Thyroid gland (tissue), 4 donors: ENCODE measurements around the gene TRIP4. TPM values are rescaled to one million over a fixed set of nuclear protein-coding genes. Genes with fewer than 3 reads are reported as not detected.

Experiments used
- DNase-seq, 2 donors: peaks; one replicate each; pipeline ENCODE4 v3.0.0-alpha.2; 2019
- H3K27ac ChIP-seq, 3 donors: fragments of 200-600 bp; sonication (generic); 1 replicate in 2 of 3; 2 replicates in 1 of 3; pipeline ENCODE4 v1.5.1; 2016 to 2019; ENCODE audit warnings: mild to moderate bottlenecking in 1 of 3, moderate library complexity in 1 of 3
- H3K27me3 ChIP-seq: fragments of 200-600 bp; sonication (generic); one replicate; pipeline ENCODE4 v1.5.1; 2019
- H3K36me3 ChIP-seq, 2 donors: fragments of 200-600 bp; sonication (generic); one replicate each; pipeline ENCODE4 v1.5.1; 2016 to 2019
- H3K4me1 ChIP-seq, 2 donors: fragments of 200-600 bp; sonication (generic); one replicate each; pipeline ENCODE4 v1.5.1; 2017 to 2019
- H3K4me3 ChIP-seq, 3 donors: fragments of 200-600 bp; sonication (generic); replicated peaks in 1 of 3; 1 replicate in 2 of 3; 2 replicates in 1 of 3; pipeline ENCODE4 v1.5.1; 2016; ENCODE audit warnings: mild to moderate bottlenecking in 1 of 3
- H3K9me3 ChIP-seq: fragments of 200-600 bp; sonication (generic); one replicate; pipeline ENCODE4 v1.5.1; 2017
- POLR2A ChIP-seq, 2 donors: fragments of 450-650 bp; IDR thresholded peaks; one replicate each; pipeline ENCODE4 v1.6.1; 2017; ENCODE audit warnings: antibody characterized with exemption in 2 of 2, mild to moderate bottlenecking in 2 of 2, moderate library complexity in 1 of 2
- WGBS, 2 donors: methylation state at CpG; one replicate each; pipeline ENCODE4 v1.1.5; 2017; 5-methylcytosine and 5-hydroxymethylcytosine counted together
- intact Hi-C: fragments of 100-400 bp; cut with DNase I; formaldehyde crosslinking; loops from one replicate; pipeline ENCODE4 v1.15.1; 2023
- total RNA-seq, 4 donors: library from RNA; depleted of rRNA; stranded (reverse); fragments of >200 nt; gene quantifications; one replicate each; pipeline ENCODE4 v1.2.3, GENCODE V29; 2016
- TF ChIP-seq, protein P1 (sequence below), 6 experiments: fragments of 200-600 bp in 3 of 6; fragments of 450-650 bp in 3 of 6; sonication (generic) in 3 of 6; IDR thresholded peaks; one replicate each; pipeline ENCODE4 v1.5.1; 2016 to 2019; ENCODE audit warnings: antibody characterized with exemption in 6 of 6, mild to moderate bottlenecking in 2 of 6, inconsistent platforms in 1 of 6, moderate library complexity in 1 of 6

TRIP4 gene
- total RNA-seq, 4 donors from 2014 or later: 13.7 to 39.6 (median 21.7) TPM

DNA sequence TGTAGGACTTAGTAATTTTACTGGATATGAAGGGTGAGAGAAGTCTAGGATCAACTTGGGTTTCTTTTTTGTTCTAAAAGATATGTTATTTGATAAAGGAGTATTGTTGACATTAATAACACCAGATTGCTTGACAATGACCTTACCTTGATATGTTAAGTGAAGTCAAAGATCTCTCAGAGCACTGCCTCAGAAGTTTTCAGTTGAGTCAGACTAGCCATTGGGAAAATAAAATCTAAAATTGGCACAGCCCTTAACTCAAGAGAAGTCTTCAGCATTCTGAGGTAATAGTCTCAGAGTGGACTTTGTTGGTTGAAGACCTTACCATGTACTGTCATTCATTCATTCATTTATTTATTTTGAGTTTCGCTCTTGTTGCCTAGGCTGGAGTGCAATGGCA lies 50.3 kb downstream of the TRIP4 start:
- no peak overlapping the region for H3K4me3 ChIP-seq
- WGBS, 2 donors: 100% methylated on average over 1 of the region's 1 CpG
- no peak for TF ChIP-seq POLR2A (IDR thresholded peaks at IDR 0.05)
- TF ChIP-seq, protein P1, sequence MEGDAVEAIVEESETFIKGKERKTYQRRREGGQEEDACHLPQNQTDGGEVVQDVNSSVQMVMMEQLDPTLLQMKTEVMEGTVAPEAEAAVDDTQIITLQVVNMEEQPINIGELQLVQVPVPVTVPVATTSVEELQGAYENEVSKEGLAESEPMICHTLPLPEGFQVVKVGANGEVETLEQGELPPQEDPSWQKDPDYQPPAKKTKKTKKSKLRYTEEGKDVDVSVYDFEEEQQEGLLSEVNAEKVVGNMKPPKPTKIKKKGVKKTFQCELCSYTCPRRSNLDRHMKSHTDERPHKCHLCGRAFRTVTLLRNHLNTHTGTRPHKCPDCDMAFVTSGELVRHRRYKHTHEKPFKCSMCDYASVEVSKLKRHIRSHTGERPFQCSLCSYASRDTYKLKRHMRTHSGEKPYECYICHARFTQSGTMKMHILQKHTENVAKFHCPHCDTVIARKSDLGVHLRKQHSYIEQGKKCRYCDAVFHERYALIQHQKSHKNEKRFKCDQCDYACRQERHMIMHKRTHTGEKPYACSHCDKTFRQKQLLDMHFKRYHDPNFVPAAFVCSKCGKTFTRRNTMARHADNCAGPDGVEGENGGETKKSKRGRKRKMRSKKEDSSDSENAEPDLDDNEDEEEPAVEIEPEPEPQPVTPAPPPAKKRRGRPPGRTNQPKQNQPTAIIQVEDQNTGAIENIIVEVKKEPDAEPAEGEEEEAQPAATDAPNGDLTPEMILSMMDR (IDR thresholded peaks at IDR 0.05): no peak
- no peaks in the 10 kb centered on the region for H3K36me3 ChIP-seq
- H3K27ac ChIP-seq: no peak overlapping the region
- no peaks in the 10 kb centered on the region for H3K9me3 ChIP-seq
- no peak for DNase-seq
- H3K4me1 ChIP-seq: no peaks in the 10 kb centered on the region
- no peaks in the 10 kb centered on the region for H3K27me3 ChIP-seq
- intact Hi-C loops: no loop called here

DNA sequence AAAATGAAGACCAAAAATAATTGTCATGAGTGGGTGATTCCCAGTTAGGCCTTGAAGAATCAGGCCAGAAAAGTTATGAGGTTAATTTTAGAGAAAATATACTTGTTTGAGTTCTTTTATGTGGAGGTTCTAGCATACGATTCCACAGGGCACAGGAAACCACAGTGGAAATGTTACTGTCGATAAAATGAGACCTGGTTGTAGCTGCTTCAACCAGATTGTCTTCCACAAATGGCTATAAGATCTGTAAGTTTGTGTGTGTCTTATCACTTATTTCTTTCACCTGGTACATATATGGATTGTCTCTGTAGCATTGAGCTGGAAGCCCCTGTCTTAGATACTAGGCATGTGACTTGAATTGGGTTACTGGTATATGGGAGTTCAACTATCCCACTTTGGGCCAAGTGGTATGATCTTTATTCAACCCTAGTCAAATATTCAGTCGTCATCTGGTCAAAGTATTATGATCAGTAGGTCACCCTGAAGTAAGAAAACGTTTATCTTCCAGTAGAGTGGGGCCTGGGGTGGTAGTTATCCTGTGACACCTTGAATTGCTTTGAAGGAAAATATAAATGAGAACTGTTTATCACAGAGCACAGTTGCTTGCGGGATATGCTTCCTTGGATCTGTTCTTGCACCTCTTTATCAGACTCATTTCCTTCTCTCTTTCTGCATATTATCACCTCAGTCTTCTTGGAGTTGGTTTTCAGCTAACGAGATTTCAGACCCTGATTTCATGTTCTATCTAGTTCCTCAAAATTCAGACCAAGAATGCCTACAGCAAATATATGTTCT lies 51.2 kb downstream of the TRIP4 start:
- no peak overlapping the region for H3K27ac ChIP-seq
- no peak for DNase-seq
- H3K9me3 ChIP-seq: no peaks in the 10 kb centered on the region
- 84 to 85% methylated on average over 6 of the region's 6 CpGs for WGBS, 2 donors
- peaks cover 5 to 8% of the 10 kb centered on the region in 2 donors for H3K4me1 ChIP-seq
- no peaks in the 10 kb centered on the region for H3K27me3 ChIP-seq
- no peak for TF ChIP-seq POLR2A (IDR thresholded peaks at IDR 0.05)
- TF ChIP-seq, protein P1 (IDR thresholded peaks at IDR 0.05): no peak
- H3K4me3 ChIP-seq: no peak overlapping the region
- no peaks in the 10 kb centered on the region for H3K36me3 ChIP-seq
- intact Hi-C loops: no loop called here

DNA sequence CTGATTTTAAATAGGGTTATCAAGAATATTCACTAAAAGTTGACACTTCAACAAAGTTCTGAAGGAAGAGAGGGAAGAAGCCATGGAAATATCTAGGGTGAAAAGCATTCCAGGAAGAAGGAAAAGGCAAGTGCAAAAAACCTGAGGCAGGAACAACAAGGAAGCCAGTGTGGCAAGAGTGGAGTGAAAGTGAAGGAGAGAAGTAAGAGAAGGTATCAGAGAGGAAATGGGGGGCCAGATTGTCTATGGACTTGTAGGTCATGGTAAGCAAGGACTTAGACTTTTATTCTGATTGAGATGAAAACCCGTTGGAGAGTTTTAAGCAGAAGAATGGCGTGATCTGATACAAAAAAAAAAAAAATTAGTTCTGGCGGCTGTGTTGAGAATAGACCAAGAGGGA lies 54.2 kb downstream of the TRIP4 start:
- Histone ChIP-seq H3K9me3 (no peaks in the 10 kb centered on the region), H3K27me3 (no peaks in the 10 kb centered on the region), H3K27ac (no peak overlapping the region), H3K4me3 (no peak overlapping the region), H3K4me1 (peaks cover 8 to 17% of the 10 kb centered on the region in 2 donors), H3K36me3 (peaks cover 6 to 7% of the 10 kb centered on the region in 2 donors)
- DNase-seq: no peak
- intact Hi-C loops: no loop called here
- TF ChIP-seq POLR2A (IDR thresholded peaks at IDR 0.05): no peak
- TF ChIP-seq, protein P1 (IDR thresholded peaks at IDR 0.05): no peak
- 92 to 97% methylated on average over 3 of the region's 3 CpGs for WGBS, 2 donors

DNA sequence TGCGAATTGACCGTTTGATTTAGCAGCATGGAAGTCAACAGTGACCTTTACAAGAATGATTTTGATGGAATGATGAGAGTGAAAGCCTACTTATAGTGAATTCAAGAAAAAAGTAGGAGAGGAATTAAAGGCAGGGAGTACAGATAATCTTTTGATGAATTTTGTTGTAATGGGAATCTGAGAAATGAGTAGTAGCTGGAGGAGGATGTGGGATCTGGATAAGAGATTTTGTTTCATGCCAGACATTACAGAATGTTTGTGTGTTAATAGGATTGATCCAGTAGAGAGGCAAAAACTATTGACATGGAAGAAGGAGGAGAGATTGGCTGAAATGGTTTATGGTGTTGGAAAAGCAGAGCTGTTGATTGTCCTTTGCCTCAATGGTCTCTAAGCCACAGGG lies 55.4 kb downstream of the TRIP4 start:
- no peak overlapping the region for H3K4me3 ChIP-seq
- H3K27me3 ChIP-seq: no peaks in the 10 kb centered on the region
- WGBS, 2 donors: 93 to 94% methylated on average over 2 of the region's 2 CpGs
- H3K4me1 ChIP-seq: peaks cover 8 to 17% of the 10 kb centered on the region in 2 donors
- TF ChIP-seq POLR2A (IDR thresholded peaks at IDR 0.05): no peak
- TF ChIP-seq, protein P1 (IDR thresholded peaks at IDR 0.05): no peak
- H3K36me3 ChIP-seq: peaks cover 6 to 17% of the 10 kb centered on the region in 2 donors
- intact Hi-C loops: no loop called here
- peak overlapping the region in 2 of 3 donors; percentile 20 to 60 for H3K27ac ChIP-seq
- DNase-seq: no peak
- H3K9me3 ChIP-seq: no peaks in the 10 kb centered on the region
